Body of pancreas (tissue), 4 donors: ENCODE data around the gene LMTK2.

Source experiments
- CTCF ChIP-seq, 7 experiments: fragments of 450-650 bp in 4 of 7; fragments of 200-600 bp in 3 of 7; sonication (generic) in 3 of 7; IDR thresholded peaks; one replicate each; pipeline ENCODE4 v1.5.1; 2016 to 2019; ENCODE audit warnings: antibody characterized with exemption in 7 of 7
- POLR2A ChIP-seq, 3 donors: fragments of 450-650 bp; IDR thresholded peaks; one replicate each; pipeline ENCODE4 v1.6.1; 2016; ENCODE audit warnings: antibody characterized with exemption in 3 of 3, mild to moderate bottlenecking in 2 of 3

GRCh38 chr7:98086281-98086718 is 20.4 kb upstream of the LMTK2 start:
- no peak for TF ChIP-seq CTCF (IDR thresholded peaks at IDR 0.05)
- no peak for TF ChIP-seq POLR2A (IDR thresholded peaks at IDR 0.05)
